HG03097 (cell line): ENCODE results near the gene FRMD1.

Experiments
- ATAC-seq: cut with Tn5 transposase; IDR thresholded peaks from one replicate; pipeline ENCODE4 v1.9.1; 2021; ENCODE audit not compliant: unreplicated experiment, low FRiP score

The FRMD1 gene

DNA sequence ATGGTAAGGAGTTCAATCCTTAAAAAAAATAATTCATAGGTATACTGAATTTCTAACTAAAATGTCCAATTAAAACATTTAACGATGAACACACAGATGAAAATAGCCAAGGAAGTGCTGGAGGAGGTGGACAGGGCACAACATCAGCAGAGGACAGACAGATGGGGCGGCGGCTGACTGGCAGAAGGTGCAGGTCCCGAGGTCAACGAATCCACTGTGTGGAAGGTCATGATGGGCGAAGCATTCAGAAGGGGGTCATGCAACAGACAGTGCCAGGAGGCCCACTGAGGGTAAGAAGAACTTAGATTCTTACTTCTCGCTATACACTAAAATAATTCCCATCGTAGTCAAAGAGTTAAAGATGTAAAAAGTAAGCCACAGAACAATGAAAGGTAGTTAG is 34.2 kb upstream of the FRMD1 start:
- no peak for ATAC-seq

DNA sequence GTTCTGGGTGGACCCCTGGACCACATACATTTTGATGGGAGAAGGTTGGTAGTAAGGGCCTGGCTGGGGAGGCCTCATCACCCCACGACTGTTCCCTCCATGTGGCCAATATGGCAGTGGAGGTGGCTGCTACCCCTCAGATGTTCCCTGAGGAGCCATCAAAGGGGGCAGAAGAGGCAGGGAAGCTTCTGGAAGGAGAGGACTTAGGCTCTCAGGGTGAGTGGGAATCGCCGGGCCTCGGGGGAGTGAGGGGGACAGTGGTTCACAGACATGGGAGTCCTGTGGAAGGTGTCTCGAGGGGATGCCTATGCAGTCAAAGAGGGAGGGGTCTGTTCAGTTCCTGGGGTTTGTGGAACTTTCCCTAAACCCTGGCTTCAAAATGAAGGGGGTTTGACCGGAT is 32.9 kb upstream of the FRMD1 start:
- ATAC-seq = no peak

DNA sequence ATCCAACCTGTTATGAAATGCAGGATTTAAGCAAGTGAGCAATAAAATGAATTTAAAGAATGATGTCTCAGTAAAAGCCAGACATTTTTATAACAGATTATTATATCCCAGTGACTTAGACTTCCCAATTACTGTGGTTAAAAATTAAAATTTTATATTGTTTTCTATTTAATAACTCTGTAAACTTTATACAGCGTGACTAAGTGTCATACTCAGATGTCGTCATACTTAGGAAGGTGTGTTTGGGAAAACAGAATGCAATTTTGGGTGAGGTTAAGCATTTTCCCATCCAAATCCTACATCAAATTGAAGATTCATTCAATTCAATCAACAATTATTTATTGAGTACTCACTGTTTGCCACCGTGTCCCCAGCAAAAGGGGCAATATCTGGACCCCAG is 31.4 kb upstream of the FRMD1 start:
- no peak for ATAC-seq

DNA sequence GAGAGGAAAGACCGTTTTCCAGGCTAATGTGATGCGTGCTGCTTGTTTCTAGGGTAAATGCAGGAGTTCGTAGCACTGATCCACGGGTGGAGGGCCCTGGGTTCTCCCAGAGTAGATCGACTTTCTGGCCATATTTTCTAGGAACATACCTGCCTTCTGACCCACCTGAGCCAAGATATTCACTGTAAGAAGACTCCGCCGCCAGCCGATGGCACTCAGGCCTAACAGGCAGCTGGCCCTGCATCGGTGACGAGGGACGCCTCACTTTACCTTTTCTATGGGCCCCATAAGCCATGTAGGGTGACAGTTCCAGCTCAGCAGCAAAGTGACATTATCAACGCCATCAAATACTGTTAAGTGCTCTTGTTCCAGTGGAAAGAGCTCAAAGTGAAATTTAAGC is 30.2 kb upstream of the FRMD1 start:
- ATAC-seq = no peak

DNA sequence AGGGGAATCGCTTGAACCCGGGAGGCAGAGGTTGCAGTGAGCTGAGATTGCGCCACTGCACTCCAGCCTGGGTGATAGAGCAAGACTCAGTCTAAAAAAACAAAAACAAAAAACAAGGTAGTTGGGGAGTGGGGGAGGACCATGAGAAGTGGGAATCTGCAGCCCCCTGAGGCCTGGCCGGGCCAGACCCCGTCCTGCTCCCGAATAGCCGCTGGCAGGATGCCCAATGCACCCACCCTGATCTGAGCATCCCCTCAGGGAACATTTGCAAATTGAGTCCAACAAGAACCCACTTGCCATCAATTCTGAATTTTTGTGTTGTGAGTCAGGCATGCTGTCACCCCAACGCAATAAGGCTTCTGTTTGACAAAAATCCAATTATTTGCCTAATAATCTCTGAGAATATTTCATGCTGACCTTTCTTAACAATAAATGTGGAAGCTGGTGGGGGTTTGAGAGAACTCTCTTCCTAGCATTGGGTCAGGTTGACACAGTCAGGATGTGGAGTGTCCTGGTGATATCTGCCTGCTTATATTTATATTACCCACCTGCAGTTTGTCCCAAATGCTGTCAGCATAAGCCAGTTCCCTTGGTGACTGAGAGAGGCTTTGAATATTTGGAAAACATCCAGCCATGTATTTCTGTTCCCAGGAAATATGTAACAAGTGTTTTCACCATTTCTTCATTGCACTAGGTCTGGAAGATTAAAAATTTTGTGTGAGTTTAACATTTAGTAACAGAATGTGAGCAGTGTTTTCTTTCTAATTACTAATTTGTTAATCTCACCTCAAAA is 28.4 kb upstream of the FRMD1 start:
- no peak for ATAC-seq

DNA sequence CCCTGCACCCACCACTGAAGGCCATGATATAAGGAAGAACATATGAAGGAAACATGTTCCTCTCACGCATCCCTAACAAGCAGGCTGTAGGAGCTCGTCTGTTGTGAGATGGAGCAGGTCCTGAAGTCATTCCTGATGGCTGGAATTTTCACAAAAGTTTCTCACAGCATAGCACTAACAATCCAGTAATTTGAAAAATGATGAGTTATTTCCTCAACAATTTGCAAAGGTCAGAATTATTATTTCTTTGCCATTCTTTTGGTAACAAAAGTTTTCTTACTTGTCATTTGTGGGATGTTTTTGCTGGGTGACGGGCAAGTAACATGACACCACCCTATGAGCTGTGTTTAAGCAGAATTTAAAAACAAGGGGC is 27.6 kb upstream of the FRMD1 start:
- no peak for ATAC-seq

DNA sequence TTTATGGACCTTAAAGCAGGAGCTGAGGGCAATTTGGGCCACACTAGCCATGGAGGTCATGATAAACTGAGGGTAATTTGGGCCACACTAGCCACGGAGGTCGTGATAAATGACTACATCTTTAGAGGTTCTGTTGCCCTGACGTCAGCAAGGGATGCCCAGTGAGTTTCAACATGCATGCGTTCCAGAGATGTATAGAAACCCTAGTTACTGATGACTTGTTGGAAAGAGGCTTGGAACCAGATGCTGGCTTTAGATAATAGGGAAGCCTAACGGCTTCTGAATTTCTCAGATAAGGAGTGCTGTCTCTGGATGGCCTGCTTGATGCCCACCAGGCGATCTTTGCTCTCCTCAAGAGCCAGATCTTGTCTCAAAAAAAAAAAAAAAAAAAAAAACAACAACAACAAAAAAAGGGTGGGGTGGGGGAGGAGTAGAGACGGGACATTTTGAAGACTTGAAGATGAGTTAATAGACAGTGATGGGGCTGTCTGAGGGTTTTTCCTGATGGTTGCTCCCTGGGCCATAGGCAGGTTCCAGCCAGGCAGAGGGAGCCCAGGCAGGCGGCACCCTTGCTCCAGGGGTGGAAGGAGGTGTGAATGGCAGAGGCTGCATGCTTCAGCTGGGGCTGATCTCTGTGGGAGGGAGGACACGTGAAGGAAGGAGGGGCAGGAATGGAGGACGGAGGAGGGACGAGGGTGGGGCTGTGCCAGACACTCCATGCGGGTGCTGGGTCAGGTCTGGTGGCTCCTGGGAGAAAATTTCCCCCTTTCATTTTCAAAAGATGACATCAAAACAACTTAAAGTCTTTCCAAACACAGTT is 27.0 kb upstream of the FRMD1 start:
- no peak for ATAC-seq

DNA sequence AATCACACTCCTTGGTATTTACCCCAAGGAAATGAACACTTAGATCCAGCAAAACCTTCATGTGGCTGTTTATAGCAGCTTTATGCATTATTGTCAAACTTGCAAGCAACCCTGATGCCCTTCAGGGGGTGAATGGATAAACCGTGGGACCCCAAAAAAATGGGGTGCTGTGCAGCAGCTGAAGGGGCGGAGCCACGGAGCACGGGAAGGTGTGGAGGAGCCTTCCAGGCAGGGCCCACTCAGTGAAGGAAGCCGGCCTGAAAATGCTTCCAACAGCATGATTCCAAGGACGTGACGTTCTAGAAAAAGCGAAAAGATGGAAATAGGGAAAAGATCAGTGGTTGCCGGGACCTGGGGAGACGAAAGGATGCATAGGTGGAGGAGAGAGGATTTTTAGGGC is 25.6 kb upstream of the FRMD1 start:
- no peak for ATAC-seq

DNA sequence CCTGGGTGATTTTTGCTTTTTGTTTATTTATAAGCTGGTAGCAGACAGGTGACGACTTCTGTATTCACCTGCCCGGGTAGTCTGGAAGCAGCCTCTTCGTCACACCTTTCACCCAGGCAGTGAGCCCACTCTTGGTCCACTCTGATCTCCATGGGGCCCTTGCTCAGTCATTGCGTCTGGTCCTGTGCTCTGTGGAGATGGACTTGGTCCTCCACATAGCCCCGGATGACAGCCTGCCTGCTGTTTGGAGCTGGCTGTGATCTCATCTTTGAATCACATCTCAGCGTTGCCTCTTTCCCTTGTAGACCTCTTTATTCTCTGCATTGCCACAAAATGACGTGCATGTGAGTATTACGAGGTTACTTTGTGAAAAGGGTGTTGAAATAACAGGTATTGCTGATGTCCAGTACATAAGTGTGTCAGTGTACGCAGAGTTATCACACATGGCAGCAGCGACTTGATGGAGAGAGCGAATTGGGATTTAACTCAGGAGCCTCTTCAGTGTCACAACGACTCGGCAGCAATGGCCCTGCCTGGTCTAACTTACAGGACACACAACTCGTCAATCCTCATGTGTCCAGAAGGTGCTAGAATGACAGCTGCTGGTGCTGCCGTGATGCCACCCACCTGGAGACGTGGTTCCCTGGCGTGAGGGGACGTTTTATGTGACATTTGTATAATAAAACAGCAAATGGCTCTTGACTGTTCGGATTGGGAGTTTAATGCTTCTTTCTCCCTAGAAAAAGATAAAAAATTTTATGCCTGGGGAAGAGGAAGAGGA is 24.2 kb upstream of the FRMD1 start:
- ATAC-seq = no peak

DNA sequence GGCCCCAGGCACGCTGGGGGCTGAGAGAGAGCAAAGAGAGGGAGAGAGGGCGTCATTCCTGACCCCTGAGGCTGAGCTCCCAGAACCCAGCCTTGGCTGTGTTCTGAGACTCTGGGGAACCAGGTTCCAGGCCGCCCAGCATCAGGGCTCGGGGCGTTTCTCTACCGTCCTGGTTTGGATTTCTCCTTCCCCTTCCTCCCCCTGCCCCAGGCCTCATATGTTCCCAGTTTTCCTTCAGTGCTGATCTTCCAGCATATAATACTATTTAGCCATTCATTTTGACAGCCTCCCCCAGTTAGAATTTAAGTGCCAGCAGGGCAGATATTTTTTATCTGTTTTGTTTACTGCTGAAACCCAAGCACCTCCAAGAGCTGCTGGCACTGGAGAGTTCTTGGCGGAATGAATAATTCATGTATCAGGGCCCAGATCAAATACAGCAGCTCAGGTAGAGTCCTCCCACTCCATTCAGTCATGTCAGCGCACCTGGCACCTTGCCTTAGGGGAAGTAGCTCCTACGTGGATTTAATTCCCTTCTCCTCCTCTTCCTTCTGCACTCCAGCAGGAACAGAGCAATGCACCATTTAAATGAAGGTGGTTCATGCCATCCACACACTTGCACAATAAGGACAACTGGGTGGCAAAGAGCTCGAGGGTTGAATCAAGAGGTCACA is 23.4 kb upstream of the FRMD1 start:
- no peak for ATAC-seq

DNA sequence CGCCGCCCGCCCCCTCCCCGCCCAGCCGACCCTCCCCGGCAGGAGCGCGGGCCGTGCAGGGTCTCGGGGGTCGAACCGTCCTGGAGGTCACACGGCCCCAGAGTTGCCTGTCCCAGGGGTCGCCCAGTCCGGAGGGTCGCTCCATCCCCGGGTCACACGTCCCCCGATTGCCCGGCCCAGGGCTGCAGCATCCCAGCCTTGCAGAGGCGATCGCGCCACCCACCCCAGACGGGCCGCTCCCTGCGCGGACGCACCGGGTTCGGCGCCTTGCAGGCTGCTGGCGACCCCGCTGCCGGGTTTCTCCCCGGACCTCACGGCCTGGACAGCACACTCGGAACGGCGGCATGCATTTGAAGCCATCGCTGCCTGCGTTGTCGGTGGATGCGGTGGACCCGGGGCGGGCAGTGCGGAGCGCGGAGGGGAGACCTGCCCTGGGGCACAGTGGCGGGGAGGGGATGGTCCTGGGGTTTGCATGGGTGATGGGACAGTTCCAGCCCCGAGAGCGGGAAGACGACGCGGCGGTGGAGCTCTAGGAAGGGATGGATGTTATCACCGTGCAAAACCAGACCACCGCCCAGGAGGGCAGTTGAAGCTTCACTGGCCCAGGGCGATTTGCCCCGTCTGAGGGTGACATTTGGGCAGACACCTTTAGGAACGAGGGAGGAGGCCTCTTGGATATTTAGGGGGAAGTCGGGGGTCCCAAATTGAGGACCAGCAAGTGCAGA is 22.7 kb upstream of the FRMD1 start:
- ATAC-seq = no peak

DNA sequence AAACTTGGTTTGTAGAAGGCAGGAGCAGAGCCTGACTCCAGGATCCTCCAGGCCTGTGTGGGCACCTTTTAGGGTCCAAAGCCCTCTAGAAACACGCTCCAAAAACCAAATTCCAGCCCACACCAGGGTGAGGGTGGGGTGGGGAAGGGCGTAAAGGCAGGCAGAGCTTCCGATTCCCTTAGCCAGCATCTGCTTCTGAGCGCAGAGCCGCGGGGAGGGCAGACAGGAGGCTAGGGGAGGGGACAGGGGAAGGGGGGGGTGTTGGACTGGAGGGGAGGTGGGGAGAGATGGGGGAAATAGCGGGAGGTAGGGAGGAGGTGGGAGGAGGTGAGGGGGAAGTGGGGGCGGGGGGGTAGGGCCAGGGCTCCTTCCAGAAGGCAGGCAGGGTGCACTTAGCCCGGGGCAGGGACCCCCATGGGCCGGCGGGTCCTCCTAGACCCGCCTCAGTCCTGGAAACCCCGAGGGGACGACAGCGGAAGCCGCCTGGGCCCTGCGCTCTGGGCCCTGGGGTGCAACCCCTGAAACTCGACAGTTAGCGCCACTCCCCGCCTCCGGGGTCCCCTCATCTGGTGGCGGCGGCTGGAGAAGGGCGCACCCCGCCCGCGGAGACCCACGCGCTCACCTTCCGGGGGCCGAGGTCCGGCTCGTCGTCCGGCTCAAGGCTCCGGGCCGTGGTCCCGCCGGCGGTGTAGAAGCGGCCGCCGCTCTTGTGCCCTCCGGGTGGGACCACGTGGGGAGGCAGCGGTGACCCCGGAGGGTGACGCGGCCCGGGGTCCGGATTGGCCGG is 22.0 kb upstream of the FRMD1 start:
- no peak for ATAC-seq

DNA sequence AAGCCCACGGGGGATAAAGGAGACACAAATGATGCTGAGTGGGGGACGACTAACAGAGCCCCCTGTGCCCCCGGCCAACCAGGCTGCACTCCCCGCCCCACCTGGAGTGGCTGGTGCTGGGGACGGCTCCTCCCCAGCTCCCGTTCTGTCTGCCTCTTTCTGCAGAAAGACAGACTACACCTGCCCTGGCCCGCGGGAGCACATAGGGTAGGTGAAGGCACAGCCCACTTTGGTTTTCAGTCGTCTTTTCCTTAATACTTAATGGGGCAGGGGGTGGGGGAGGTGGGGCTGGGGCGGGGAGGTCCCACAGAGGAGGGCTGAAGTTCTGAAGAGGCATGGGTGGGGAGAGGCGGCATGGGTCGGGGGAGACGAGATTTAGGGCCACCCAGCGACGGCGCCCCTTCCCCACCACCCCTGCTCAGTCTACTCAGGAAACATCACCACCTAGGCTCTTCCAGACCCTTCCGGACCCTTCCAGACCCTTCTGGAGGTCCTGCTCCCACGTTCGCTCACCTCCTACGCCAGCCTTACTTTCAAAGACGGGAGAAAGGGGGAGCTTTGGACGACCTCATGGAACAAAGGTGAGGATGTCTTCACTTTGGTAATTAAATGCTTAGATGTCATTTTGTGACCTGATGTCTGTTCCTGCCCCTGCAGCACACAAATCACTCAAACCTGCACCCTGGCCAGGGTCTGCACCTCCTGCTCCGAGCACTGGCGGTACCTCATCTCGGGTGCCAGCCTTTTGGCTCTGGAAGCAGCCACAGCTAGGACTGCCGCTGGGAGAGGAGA is 21.2 kb upstream of the FRMD1 start:
- no peak for ATAC-seq

DNA sequence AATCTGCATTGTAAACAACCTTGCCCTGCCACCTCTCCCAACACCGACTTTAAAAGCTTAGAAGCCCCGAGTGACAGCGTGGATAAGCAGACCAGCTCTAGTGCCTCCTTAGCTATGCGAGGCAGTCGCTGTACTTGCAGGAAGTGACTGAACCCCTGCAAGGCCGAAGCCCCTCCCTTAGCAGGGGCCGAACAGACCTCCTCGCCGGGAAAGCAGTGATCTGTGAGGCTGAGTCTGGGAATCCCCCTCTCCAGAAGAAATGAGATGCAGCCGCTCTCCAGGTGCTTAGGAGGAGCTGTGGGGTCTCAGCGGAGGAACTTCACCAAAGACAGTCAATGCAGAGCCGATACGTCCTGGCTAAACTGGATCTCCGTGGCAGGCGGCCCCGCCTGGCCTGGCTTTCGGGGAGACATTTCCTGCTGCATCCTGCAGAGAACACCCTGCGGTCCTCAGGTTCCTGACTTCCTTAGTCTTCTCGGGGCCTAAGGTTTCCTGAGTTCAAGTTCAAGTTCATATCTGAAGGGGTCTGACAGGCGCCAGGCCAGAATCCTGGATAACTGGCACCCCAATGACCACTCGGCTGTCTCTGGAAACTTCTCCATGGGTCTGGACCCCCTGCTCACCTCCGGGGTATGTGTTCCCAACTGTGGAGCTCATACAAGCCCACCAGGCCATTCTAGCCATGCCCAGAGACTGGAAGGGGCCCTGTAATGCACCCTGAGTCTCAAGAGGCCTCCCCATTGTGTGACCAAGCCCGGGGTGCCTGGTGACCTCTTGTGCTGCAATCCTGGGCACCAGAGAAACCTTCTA is 20.4 kb upstream of the FRMD1 start:
- no peak for ATAC-seq

DNA sequence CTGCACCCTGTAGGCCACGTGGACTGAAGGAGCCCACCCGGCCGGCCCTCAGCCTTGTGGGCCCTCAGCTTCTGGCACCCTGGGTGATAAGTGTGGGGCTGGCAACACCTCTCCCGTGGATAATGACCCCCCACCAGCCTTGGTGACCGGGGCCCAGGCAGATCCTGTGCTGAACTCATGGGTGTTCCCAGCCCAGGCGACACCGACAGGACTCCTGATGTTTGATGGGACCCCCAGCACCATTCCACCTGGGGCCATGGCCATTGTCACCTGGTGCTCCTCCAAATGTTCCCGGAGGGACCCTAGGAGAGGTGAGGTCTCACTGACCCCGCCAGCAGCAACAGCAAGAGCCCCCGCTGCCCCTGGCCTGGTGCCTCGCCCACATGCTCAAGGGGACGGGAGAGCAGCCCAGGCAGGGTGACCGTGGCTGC is 19.4 kb upstream of the FRMD1 start:
- ATAC-seq = no peak

DNA sequence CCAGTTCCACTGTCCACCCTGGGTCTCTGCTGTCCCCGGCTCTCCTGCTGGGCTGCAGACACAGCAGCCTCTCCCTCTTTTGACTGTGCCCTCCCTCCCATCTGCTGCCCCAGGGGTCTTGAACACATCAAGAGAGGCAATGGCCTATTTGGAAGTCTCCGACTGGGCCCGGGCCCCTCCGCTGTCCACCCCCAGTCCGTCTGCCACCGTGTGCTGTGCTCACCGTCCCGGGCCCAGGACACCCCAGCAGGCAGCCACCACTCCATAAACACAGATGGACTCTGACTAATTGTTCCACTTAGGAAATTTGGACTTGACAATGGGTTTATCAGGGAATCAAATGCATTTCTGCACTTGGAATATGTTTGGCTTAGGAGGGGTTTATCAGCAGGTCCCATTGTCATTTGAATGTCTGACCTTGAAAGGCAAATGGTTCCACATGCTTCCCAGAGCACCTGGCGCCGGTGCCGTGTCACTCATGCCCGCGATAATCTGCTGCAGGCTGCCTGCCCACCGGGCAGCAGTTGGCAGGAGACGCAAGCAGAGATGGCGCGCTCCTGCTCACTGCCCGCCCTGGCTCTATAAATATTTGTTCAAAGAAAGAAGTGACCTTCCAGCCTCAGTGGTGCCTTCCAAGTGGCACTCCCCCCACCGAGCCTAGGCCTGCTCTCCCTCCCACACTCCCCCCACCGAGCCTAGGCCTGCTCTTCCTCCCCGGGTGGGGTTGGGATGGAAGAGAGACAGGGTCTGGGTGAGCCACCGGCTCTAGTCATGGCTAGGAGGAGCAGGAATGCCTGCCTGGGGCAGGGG is 18.8 kb upstream of the FRMD1 start:
- ATAC-seq = no peak

DNA sequence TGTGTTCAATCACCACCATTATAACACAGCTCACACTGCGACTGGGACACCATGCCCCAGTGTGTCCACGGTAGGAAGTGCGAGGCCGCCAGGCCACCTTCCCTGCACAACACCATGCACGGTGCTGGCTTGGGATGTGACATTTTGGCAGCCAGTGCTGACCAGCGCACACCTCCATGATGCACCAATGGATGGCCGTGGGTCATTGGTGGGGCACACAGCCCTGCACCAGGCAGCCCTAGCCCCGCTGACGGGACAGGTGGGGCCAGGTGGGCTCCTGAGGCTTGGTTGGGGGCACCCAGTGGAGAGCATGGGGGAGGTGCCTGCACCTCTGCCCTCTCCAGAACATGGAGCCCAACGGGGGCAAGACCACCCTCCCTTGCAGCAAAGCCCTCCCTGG is 18.2 kb upstream of the FRMD1 start:
- no peak for ATAC-seq
